ENCODE measurements around the gene SPATA6. TPM values are rescaled to one million over a fixed set of nuclear protein-coding genes. Genes with fewer than 3 reads are reported as not detected.

The SPATA6 gene
- polyA plus RNA-seq, 1 donor from 2014 or later: 3.2 TPM

GRCh38 chr1:48362901-48363300 is 109.1 kb downstream of the SPATA6 start:
- H2AFZ ChIP-seq (ENCODE audit: low read depth, low read length): no peak overlapping the region
- H3K4me3 ChIP-seq (ENCODE audit: low read length): no peak overlapping the region
- TF ChIP-seq POLR2AphosphoS5 (IDR thresholded peaks at IDR 0.05) (no peak), TAF1 (IDR thresholded peaks at IDR 0.05; ENCODE audit: low read depth) (no peak), EZH2 (IDR thresholded peaks at IDR 0.05; ENCODE audit: borderline replicate concordance, insufficient read depth, low read length, poor library complexity, severe bottlenecking) (no peak)
- H3K27me3 ChIP-seq (ENCODE audit: insufficient read depth, low read depth, low read length): no peaks in the 10 kb centered on the region
- H3K4me2 ChIP-seq (ENCODE audit: low read length): no peak overlapping the region
- H3K9ac ChIP-seq (ENCODE audit: low read length): no peak overlapping the region
- H3K27ac ChIP-seq (ENCODE audit: low read length): no peak overlapping the region
- H3F3A ChIP-seq (ENCODE audit: insufficient read depth, low read length, poor library complexity, severe bottlenecking): no peaks in the 10 kb centered on the region
- no peaks in the 10 kb centered on the region for H4K20me1 ChIP-seq (ENCODE audit: insufficient read depth)
- H3K79me2 ChIP-seq (replicated peaks; ENCODE audit: insufficient read depth, low read length): no peaks in the 10 kb centered on the region
- no peaks in the 10 kb centered on the region for H3K9me2 ChIP-seq (ENCODE audit: insufficient read depth, low read length)
- H3K36me3 ChIP-seq (ENCODE audit: insufficient read depth, low read length): no peaks in the 10 kb centered on the region
- no peaks in the 10 kb centered on the region for H3K9me3 ChIP-seq (ENCODE audit: low read length)

DNA sequence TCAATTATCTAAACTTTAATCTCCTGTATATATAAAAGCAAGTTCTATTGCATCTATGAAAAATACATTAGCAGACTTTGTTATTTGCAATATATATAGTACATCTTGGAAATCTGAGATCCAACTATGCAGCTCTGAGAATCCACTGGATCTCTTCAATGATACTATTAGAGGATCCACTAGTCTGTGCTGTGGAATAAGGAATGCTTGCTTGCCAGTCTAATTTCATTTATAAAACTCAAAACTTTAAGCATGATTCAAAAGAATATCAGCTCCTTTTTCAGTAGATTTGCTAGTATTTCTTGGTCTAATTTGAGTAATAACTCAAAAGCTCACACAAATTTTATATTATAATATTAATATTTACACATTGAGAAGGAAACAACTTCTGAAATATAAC is 115.1 kb downstream of the SPATA6 start:
- H3K79me2 ChIP-seq (replicated peaks; ENCODE audit: insufficient read depth, low read length): no peaks in the 10 kb centered on the region
- no peak overlapping the region for H3K4me3 ChIP-seq (ENCODE audit: low read length)
- TF ChIP-seq CTCF (IDR thresholded peaks at IDR 0.05; ENCODE audit: poor library complexity, severe bottlenecking): no peak
- no peak for TF ChIP-seq EZH2 (IDR thresholded peaks at IDR 0.05; ENCODE audit: borderline replicate concordance, insufficient read depth, low read length, poor library complexity, severe bottlenecking)
- TF ChIP-seq, protein P1, sequence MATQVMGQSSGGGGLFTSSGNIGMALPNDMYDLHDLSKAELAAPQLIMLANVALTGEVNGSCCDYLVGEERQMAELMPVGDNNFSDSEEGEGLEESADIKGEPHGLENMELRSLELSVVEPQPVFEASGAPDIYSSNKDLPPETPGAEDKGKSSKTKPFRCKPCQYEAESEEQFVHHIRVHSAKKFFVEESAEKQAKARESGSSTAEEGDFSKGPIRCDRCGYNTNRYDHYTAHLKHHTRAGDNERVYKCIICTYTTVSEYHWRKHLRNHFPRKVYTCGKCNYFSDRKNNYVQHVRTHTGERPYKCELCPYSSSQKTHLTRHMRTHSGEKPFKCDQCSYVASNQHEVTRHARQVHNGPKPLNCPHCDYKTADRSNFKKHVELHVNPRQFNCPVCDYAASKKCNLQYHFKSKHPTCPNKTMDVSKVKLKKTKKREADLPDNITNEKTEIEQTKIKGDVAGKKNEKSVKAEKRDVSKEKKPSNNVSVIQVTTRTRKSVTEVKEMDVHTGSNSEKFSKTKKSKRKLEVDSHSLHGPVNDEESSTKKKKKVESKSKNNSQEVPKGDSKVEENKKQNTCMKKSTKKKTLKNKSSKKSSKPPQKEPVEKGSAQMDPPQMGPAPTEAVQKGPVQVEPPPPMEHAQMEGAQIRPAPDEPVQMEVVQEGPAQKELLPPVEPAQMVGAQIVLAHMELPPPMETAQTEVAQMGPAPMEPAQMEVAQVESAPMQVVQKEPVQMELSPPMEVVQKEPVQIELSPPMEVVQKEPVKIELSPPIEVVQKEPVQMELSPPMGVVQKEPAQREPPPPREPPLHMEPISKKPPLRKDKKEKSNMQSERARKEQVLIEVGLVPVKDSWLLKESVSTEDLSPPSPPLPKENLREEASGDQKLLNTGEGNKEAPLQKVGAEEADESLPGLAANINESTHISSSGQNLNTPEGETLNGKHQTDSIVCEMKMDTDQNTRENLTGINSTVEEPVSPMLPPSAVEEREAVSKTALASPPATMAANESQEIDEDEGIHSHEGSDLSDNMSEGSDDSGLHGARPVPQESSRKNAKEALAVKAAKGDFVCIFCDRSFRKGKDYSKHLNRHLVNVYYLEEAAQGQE (IDR thresholded peaks at IDR 0.05; ENCODE audit: borderline replicate concordance): no peak
- no peak for TF ChIP-seq TAF1 (IDR thresholded peaks at IDR 0.05; ENCODE audit: low read depth)
- no peak for TF ChIP-seq MXI1 (conservative IDR thresholded peaks at IDR 0.05; ENCODE audit: poor library complexity, severe bottlenecking)
- no peak for TF ChIP-seq POLR2AphosphoS5 (IDR thresholded peaks at IDR 0.05)
- peak; percentile 19 for TF ChIP-seq RAD21 (conservative IDR thresholded peaks at IDR 0.05)
- H3K36me3 ChIP-seq (ENCODE audit: insufficient read depth, low read length): no peaks in the 10 kb centered on the region
- H3K27me3 ChIP-seq (ENCODE audit: insufficient read depth, low read depth, low read length): no peaks in the 10 kb centered on the region
- H3F3A ChIP-seq (ENCODE audit: insufficient read depth, low read length, poor library complexity, severe bottlenecking): no peaks in the 10 kb centered on the region
- H3K27ac ChIP-seq (ENCODE audit: low read length): no peak overlapping the region
- no peaks in the 10 kb centered on the region for H3K9me2 ChIP-seq (ENCODE audit: insufficient read depth, low read length)
- H2AFZ ChIP-seq (ENCODE audit: low read depth, low read length): no peak overlapping the region
- H4K20me1 ChIP-seq (ENCODE audit: insufficient read depth): no peaks in the 10 kb centered on the region
- no peak overlapping the region for H3K9ac ChIP-seq (ENCODE audit: low read length)
- H3K4me2 ChIP-seq (ENCODE audit: low read length): no peak overlapping the region
- H3K9me3 ChIP-seq (ENCODE audit: low read length): no peaks in the 10 kb centered on the region

- no peak overlapping the region for H3K9ac ChIP-seq (ENCODE audit: low read length)
- no peaks in the 10 kb centered on the region for H4K20me1 ChIP-seq (ENCODE audit: insufficient read depth)
- no peaks in the 10 kb centered on the region for H3F3A ChIP-seq (ENCODE audit: insufficient read depth, low read length, poor library complexity, severe bottlenecking)
- no peak overlapping the region for H3K27ac ChIP-seq (ENCODE audit: low read length)
- H3K27me3 ChIP-seq (ENCODE audit: insufficient read depth, low read depth, low read length): no peaks in the 10 kb centered on the region
- no peaks in the 10 kb centered on the region for H3K36me3 ChIP-seq (ENCODE audit: insufficient read depth, low read length)
- no peak overlapping the region for H3K4me3 ChIP-seq (ENCODE audit: low read length)
- H3K9me3 ChIP-seq (ENCODE audit: low read length): no peaks in the 10 kb centered on the region
- H3K79me2 ChIP-seq (replicated peaks; ENCODE audit: insufficient read depth, low read length): no peaks in the 10 kb centered on the region
- no peak overlapping the region for H2AFZ ChIP-seq (ENCODE audit: low read depth, low read length)
- H3K9me2 ChIP-seq (ENCODE audit: insufficient read depth, low read length): no peaks in the 10 kb centered on the region
- no peak overlapping the region for H3K4me2 ChIP-seq (ENCODE audit: low read length)
- TF ChIP-seq SMC3 (conservative IDR thresholded peaks at IDR 0.05; ENCODE audit: poor library complexity) (no peak), CTCF (IDR thresholded peaks at IDR 0.05; ENCODE audit: poor library complexity, severe bottlenecking) (no peak), RAD21 (conservative IDR thresholded peaks at IDR 0.05) (no peak), TAF1 (IDR thresholded peaks at IDR 0.05; ENCODE audit: low read depth) (no peak), EZH2 (IDR thresholded peaks at IDR 0.05; ENCODE audit: borderline replicate concordance, insufficient read depth, low read length, poor library complexity, severe bottlenecking) (no peak), MXI1 (conservative IDR thresholded peaks at IDR 0.05; ENCODE audit: poor library complexity, severe bottlenecking) (no peak), POLR2AphosphoS5 (IDR thresholded peaks at IDR 0.05) (no peak), EP300 (conservative IDR thresholded peaks at IDR 0.05; ENCODE audit: poor library complexity, severe bottlenecking) (no peak)
- TF ChIP-seq, protein P1 (IDR thresholded peaks at IDR 0.05; ENCODE audit: borderline replicate concordance): no peak
Measured at GRCh38 chr1:48344373-48344772, 127.6 kb downstream of the SPATA6 start.

All from neural cell (in vitro differentiated cells).